DMS114 treated with DMSO at 0.1 percent for 48 hours (cell line): ENCODE data around the gene PLEKHG3.

Experiments
- DNase-seq: peaks from one replicate; lab custom pipeline; 2025; ENCODE audit not compliant: unreplicated experiment; lab: John Stamatoyannopoulos, UW

The PLEKHG3 gene

DNA sequence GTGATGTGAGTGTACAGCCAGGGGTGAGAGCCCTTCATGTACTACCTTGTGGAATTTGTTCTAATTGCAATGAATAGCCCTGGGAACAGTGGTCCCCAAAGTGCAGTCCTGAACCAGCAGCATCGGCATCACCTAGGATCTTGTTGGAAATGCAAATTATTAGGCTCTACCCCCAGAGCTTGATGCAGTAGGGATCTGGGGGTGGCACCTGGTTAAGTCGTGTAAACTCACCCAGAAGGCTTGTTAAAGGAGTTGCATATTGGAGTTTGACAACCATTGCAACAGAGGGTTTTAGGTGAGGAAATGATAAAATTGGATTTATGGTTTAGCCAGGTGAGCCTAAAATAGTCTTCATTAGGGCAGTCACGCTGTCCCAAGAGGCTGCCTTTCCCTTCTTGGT is 73.2 kb downstream of the PLEKHG3 start:
- DNase-seq = no peak

DNA sequence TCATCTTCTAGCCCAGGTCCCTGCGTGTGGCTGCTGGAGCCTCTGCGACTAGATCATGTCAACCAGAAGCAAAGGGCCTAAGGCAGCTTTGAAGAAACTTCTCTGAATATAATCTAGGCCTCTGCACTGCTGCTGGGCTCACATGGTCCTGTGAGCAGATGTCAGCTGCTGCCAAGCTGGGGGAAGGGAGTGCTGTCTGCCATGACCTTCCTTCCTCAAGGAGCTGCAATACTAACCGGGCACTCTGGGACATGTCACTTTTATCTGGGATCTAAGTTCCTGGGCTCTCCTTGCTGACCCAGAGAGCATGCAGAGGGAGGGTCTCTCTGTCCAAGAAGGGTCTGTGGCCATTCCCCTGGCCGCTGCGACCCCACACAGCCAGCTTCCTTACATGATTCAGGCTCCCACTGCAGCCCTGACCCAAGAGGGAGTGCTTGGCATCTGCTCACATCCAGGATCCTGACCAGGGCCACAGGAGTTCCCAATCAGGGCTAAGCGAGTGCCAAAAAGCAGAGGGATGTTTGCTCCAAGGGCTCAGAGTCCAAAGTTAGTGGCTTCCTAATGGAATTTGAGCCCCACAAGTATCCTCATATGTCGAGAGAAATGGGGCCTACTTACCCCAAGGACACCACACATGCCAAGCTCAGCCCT is 74.0 kb downstream of the PLEKHG3 start:
- no peak for DNase-seq

DNA sequence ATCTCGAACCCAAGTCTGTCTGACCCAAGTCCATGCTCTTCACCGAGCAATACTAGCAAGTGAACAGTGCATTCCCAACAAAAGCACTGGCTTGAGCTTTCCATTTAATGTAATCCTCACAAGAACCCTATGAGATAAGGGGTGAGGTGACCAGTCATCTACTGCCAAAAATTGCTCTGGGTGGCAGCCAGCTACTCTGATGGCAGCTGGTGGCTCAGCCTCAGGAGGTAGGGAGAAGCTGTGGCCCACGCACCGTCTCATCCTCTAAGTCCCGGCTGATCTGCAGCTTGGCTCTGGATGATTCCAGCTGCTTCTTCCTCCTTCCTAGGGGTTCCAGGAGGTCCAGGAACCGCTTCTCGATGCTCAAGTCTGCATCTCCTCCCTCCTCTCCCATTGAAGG is 75.2 kb downstream of the PLEKHG3 start:
- no peak for DNase-seq

DNA sequence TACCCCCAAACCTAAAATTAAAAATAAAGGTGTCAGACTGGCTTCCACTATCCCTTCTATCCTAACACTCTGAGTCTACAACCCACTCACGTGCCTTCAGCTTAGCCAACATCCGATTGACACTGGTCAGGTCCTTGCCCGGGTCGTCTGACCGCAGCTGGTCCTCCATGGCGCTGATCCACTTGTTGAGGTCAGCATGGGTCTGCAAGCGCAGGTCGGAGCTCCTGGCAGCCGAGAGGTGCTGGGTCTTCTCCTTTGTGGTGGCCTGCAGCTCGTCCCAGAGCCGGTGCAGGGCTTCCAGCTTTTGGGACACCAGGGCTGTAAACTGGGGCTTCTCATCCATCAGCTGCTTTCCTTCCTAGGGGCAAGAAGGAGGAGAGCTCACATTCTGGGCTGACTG is 78.0 kb downstream of the PLEKHG3 start:
- DNase-seq = no peak

DNA sequence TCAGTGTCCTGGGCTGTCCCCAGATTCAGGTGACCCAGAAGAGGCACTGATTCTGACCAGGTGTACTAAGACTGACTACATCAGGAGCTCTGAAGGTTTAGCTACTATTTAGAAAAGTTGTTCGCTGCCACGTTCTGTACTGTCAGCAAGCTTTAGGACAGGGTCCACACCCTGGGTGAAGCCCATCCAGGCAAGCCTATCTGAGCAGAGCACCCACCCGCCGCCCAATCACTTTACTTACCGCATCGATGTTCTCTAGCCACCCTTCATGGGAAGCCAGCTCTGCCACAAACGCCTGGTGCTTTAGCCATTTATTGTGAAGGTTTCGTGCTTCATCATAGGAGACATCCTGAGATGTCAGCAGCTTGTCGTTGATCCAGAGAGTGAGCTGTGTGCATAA is 79.8 kb downstream of the PLEKHG3 start:
- no peak for DNase-seq

DNA sequence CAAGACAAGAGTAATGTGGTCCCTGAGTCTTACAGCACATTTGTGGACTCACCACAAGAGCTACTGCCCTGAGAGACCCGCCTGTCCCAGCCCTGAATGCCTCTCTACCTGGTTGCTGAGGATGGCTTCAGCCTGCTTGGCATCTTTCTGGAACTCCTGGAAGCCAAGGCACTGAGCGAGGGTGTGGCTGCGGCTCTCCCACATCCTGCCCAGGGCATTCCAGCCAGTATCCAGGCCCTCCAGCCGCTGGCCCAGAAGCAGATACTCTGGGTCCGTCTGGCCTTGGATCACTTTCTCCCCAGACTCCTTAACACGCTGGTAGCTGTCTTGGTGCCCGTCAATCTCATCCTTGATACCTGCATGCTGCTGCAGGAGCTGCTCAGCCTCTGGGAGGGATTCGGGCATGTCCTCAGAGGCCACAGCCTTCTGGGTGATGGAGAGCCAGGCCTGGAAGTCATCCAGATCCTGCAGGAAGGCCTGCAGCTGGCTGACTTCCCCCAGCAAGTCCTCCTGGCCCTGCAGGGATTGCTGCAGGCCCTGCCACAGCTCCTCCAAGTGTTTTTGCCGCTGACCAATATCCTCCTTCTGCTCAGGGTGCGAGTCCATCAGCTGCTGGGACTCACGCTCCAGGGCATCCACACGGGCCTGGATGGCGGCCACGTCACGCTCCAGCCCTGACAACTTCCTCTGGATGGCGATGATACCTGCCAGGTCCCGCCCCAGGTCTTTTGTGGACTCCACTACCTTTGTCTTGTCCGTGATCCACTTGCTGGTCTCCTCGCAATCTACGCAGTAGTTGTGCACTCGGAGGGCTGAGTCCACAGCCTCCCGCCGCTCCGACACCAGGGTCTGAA is 82.3 kb downstream of the PLEKHG3 start:
- no peak for DNase-seq

DNA sequence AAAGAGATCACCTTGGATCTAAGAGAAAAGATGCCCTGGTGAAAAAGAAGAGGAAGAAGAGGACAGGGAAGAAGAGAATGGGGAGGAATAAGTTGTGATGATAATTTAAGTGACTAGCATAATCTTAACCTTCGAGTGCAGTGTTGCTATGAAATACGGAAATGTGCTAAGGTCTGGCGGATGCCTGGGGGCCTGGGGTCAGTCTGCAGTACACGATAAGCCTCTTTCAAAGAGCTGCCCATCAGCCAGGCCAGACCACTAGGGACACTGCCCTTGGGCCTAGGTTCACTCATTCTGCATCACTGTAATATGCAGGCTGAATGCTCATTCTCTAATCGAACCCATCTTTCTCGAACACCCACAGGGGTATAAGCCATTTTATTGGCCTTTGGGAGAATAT is 83.4 kb downstream of the PLEKHG3 start:
- no peak for DNase-seq

DNA sequence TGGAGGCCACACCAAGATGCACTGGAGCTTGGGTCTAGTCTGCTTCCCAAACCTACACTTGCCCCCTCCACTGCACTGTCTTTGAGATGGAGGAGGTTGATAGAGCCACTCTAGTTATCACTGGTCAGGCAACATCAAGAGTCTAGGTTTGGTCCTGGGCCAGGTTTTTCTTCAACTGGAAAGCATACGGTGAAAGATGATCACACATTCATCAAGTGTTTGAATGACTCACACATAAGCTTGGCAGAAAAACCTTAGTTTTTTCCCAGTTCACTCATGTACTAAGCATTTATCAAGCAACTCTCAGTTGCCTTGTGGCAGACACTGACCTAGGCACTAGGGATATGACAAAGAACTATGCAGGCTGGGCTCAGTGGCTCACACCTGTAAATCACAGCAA is 84.5 kb downstream of the PLEKHG3 start:
- DNase-seq = no peak

DNA sequence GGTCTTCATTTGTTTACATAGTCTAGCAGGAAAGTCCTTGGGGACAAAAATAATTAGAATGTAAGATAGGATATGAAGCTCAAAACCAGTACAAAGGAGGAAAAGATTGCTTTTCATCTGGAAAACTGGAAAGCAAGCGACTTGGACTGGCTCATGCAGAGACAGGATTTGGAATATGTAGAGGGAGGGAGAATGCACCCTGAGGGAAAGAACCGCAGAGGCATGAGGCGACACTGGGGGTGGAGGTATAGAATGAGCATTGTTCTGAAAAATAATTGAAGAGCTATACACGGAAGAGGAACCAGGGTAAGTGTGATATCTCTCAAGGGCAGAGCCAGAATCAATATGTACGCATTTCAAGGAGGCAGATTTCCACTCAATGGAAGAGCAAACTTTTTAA is 85.5 kb downstream of the PLEKHG3 start:
- no peak for DNase-seq

DNA sequence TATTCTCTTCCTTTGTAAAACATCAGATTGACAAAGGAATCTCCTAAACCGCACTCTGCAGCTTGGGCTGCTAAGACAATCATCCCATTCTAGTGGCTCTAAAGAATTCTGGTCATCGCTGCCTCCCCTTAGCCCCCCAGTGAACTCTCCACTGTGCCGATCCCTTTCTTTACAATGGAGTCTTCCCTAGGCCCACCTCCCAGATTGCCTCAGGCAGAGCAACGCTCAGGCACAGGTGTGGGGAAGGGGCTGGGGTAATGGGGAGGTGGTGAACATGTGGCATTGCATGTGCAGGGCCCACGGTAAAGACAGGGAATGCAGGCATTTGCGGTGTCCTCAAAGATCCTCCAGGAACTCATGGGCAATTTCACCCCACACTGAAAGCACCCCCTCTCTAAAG is 86.3 kb downstream of the PLEKHG3 start:
- DNase-seq = no peak

DNA sequence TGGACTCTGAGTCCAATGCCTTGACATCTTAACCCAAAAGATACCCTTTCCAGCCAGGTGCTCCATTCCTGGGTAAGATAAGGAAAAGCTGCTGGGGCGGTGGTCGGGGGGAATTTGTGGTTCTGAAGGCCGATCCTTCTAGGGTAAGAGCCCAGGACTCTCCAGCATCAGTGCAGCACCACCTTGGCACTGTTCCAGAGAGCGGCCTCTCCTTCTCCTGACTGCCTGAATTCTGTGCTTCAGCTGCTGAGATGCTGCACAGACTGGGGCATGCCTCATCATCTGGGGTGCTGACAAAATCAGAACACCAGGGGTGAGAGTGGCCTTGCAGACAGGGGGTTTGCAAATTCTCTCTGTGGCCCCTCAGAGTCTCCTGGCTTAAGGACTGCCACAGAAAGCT is 88.0 kb downstream of the PLEKHG3 start:
- no peak for DNase-seq

DNA sequence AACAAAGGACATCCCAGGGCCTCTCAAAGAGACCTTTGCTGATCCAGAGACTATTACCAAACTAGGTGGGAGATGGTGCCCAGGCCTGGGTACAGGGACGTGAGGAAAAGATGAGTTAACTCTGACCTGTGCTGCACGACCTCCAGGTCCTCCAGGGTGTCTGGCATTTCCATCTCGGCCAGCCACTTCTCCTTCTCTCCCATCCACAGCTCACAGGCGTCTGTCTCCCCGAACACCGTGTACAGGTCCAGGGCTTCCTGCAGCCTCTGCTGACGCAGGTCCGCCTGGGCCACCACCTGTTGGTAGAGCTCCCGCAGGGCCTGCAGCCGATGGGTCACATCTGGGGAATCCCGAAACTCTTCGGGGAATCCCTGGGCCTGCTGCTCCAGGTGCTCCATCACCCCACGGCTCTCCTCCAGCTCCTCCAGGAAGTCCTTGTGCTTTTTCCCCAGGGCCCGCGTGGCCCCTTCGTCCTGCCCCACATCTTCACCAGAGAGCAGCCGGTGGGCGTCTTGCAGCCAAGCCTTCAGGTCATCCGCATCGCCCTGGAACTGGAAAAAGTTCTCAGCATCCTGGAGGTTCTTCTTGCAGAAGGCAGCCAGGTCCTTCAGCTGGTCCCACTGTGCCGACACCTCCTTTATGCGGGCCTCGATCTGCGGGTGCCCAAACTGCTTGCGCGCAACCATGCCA is 88.8 kb downstream of the PLEKHG3 start:
- DNase-seq = no peak

DNA sequence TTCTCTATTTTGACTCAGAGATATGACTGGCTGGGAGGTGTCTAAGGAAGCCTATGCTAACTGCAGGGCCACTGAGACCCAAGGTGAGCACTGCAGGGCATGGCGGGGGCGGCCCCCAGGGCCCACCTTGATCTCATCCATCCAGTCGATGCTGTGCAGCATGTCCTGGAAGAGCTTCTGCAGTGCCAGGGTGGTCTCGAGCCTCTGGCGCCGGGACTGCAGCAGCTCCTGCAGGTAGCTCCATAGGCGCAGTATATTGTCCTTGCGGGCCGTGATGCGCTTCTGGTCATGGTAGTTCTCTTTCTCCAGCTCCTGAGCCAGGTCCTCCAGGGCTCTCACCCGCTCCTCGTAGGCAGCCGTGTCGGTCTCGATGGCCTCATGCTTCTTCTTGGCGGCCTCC is 91.0 kb downstream of the PLEKHG3 start:
- DNase-seq = no peak

DNA sequence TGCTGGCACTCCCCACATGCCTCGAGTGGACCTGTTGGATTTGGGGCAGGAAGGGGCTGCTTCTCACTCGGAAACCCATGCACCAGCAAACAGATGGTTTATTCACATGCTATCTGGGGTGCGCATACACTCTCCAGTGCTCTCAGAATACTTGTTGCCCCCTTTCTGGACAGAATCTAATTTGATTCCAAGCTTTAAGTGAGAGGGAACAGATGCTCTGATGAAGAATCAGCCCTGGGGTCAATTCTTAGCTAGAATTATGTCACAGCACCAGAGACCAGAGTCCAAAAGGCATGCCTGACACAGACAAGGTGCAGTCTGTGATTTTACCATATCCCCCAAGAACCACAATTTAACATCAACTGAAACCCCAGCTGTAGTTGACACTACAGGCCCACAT is 91.7 kb downstream of the PLEKHG3 start:
- DNase-seq = no peak

DNA sequence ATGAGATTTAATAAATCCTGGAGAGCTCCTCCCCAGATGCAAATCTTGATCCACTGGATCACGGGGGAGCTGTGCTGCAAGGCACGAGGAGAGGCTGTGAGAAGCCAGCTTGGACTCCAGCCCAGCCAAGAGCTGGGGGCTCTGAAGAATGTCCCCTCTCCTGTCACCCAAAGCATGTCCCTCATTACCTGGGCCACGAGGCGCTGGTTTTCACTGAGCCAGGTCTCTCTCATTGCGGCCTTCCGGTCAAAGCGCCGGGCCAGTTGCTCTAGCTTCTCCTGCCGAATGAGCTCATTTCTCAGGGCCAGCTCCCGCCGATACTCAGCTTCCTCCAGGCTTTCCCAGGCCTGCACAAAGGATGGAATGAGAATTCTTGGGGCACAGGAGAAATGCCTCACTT is 92.1 kb downstream of the PLEKHG3 start:
- DNase-seq = no peak

DNA sequence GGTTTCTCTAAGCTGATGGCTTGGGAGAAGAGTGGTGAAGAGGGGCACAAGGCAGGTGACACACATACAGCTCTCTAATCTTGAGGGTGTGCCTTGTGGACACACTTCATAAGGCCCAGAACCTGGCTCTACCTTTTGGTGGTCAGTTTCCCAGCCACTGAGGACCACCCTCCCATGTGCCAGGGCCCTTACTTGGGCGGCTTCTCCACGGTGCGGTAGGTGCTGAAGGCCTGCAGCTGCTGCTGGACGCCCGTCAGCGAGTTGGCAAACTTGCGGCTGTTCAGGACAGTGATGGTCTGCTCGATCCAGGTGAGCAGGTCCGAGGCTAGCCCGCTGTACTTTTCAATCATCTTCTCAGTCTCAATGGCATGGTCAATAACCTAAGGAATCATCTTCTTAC is 95.3 kb downstream of the PLEKHG3 start:
- DNase-seq = no peak
